ENCODE measurements around the gene LTN1. TPM values are rescaled to one million over a fixed set of nuclear protein-coding genes. Genes with fewer than 3 reads are reported as not detected.

The LTN1 gene, protein sequence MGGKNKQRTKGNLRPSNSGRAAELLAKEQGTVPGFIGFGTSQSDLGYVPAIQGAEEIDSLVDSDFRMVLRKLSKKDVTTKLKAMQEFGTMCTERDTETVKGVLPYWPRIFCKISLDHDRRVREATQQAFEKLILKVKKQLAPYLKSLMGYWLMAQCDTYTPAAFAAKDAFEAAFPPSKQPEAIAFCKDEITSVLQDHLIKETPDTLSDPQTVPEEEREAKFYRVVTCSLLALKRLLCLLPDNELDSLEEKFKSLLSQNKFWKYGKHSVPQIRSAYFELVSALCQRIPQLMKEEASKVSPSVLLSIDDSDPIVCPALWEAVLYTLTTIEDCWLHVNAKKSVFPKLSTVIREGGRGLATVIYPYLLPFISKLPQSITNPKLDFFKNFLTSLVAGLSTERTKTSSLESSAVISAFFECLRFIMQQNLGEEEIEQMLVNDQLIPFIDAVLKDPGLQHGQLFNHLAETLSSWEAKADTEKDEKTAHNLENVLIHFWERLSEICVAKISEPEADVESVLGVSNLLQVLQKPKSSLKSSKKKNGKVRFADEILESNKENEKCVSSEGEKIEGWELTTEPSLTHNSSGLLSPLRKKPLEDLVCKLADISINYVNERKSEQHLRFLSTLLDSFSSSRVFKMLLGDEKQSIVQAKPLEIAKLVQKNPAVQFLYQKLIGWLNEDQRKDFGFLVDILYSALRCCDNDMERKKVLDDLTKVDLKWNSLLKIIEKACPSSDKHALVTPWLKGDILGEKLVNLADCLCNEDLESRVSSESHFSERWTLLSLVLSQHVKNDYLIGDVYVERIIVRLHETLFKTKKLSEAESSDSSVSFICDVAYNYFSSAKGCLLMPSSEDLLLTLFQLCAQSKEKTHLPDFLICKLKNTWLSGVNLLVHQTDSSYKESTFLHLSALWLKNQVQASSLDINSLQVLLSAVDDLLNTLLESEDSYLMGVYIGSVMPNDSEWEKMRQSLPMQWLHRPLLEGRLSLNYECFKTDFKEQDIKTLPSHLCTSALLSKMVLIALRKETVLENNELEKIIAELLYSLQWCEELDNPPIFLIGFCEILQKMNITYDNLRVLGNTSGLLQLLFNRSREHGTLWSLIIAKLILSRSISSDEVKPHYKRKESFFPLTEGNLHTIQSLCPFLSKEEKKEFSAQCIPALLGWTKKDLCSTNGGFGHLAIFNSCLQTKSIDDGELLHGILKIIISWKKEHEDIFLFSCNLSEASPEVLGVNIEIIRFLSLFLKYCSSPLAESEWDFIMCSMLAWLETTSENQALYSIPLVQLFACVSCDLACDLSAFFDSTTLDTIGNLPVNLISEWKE (N-terminal part only)
- total RNA-seq, result 10 to 100 TPM; 25.9 to 28.2 TPM

DNA sequence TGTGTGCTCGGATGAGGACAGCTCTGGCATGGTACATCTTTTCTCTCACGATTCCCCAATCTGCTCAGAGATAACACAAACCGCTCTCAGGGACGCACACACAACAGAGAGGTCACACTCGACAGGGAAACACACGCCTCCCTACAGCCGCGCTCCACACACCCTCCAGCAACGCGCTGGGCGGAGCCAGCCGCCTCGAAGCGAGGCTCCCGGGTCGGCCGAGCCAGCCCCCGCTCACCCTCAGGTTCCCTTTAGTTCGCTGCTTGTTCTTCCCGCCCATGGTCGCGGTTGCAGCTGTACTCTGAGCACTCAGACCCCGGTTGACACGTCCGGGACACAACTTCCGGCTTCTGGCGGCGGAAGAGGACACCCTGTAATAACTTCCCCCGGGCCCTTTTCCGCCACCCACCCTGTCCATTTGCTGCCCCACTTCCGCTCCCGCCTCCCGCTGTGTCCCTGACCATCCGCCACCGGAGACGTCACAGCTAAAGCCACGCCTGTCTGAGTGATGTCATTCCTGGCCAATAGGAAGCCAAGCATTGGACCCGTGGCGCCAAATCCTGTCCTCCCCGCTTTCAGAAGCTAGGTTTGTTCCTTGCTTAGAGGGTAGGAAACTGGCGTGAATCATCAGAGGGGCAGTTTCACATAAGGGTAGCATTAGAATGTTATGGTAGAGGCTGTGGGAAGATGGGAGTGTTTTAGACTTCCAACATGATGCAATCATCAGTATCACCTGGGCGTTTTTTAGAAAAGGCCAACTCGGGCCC is at the start of gene LTN1:
LTN1 (minus strand) TSS at position 352 of the 767 bp plus-strand sequence; CDS start at position 280, 72 bp downstream.
- Mint-ChIP-seq H3K4me1 (ENCODE audit: low read depth) (peaks cover 52% of the 10 kb centered on the region), H3K36me3 (ENCODE audit: insufficient read depth in 2 of 2) (peaks cover 9 to 13% of the 10 kb centered on the region in 2 donors), H3K9me3 (no peaks in the 10 kb centered on the region), H3K4me3 (peak within 1 kb of the TSS; percentile 94 to 99), H3K27me3 (ENCODE audit: low read depth) (no peaks in the 10 kb centered on the region), H3K27ac (peak within 1 kb of the TSS; percentile 99)
- DNase-seq (peak; percentile 98 to 99), ATAC-seq (replicated peaks in 1 of 2) (peak; percentile 92 to 95)

DNA sequence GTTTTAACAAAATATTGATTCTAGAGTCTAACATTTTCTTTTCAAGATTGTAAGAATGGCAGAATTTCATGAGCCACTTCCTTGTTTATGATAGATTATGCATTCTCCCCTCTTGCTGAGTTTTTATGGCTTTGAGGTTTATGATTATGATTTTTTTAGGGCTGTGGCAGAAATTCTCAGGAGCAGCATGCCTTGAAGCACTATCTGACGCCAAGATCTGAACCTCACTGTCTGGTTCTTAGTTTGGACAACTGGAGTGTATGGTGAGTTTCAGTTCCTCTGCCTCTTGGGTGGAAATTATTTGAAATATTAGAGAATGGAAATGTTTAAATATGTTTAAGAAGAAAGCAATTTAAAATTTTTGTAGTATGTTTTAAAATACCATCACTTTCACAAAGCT is 42.0 kb upstream of the LTN1 start:
- ATAC-seq (replicated peaks in 1 of 2), result no peak
- H3K27ac Mint-ChIP-seq, result peak overlapping the region; percentile 79
- peaks cover 18% of the 10 kb centered on the region for H3K4me1 Mint-ChIP-seq (ENCODE audit: low read depth)
- no peak overlapping the region for H3K4me3 Mint-ChIP-seq
- DNase-seq, result no peak
- no peaks in the 10 kb centered on the region for H3K27me3 Mint-ChIP-seq (ENCODE audit: low read depth)
- no peaks in the 10 kb centered on the region for H3K9me3 Mint-ChIP-seq
- H3K36me3 Mint-ChIP-seq (ENCODE audit: insufficient read depth in 2 of 2), result peaks cover 10 to 26% of the 10 kb centered on the region in 2 donors

DNA sequence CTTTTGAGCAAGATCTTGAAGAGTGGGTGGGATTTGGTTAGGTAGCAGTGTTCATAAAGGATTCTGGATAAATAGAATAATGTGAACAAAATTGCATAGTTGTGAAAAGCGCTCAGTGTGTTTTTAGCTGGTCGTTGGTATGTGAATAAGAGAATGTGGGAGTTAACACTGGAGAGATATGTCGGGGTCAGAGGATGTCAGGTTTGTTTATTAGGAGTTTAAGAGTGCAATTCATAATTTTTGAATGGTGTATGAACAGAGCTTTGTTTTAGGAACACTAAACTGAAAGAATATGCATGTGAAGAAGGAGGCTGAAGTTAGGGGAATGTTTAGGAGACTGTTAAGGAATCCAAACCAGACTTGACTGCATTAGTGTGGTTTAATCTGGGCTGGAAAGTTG is 41.2 kb upstream of the LTN1 start:
- Mint-ChIP-seq H3K9me3 (no peaks in the 10 kb centered on the region), H3K27me3 (ENCODE audit: low read depth) (no peaks in the 10 kb centered on the region), H3K36me3 (ENCODE audit: insufficient read depth in 2 of 2) (peaks cover 10 to 28% of the 10 kb centered on the region in 2 donors), H3K27ac (peak overlapping the region; percentile 11), H3K4me3 (no peak overlapping the region), H3K4me1 (ENCODE audit: low read depth) (peaks cover 26% of the 10 kb centered on the region)
- ATAC-seq (replicated peaks in 1 of 2), result no peak
- DNase-seq, result no peak

DNA sequence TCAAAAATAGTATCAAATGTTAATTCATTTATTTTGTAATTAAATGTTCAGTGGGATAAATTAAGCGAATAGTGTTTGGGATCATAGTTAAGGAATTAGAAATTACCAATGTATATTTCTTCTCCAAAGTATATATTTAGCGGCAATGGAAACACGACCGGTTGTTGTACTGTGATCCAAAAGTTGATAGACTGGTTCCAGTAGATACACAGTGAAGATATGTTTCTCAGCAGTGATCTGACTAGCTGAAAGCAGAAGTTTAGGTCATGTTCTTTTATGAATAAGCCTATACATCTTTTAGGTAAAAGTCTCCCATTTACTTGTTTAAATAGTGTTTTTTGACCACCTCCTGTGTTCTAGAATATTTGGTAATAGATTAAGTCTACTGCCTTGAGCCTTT is 40.6 kb upstream of the LTN1 start:
- Mint-ChIP-seq H3K27me3 (ENCODE audit: low read depth) (no peaks in the 10 kb centered on the region), H3K36me3 (ENCODE audit: insufficient read depth in 2 of 2) (peaks cover 10 to 30% of the 10 kb centered on the region in 2 donors), H3K4me1 (ENCODE audit: low read depth) (peaks cover 27% of the 10 kb centered on the region), H3K4me3 (no peak overlapping the region), H3K27ac (peak overlapping the region; percentile 11), H3K9me3 (no peaks in the 10 kb centered on the region)
- no peak for ATAC-seq (replicated peaks in 1 of 2)
- no peak for DNase-seq

DNA sequence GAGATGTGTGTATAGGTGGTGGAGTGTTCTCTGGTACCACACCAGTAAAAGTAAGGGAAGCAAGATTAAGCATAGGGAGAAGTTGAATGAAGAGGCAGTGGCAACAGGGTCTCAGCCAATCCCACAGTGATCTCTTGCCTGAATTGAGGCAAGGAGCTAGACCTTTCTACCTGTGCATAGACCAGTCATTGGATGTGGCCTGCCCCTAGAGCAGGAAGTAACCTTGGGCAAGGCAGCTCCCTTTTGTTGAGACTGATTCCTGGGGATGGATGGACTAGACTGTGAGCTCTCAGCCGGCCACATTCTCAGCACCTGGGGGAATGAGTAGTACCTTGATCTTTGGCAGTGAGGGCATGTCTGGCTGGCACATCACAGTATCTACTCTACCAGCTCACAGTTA is 38.2 kb upstream of the LTN1 start:
- peak overlapping the region; percentile 12 for H3K27ac Mint-ChIP-seq
- DNase-seq (no peak), ATAC-seq (replicated peaks in 1 of 2) (peak in 1 of 2 donors; percentile 4)
- H3K9me3 Mint-ChIP-seq, result no peaks in the 10 kb centered on the region
- peaks cover 6 to 23% of the 10 kb centered on the region in 2 donors for H3K36me3 Mint-ChIP-seq (ENCODE audit: insufficient read depth in 2 of 2)
- no peak overlapping the region for H3K4me3 Mint-ChIP-seq
- no peaks in the 10 kb centered on the region for H3K27me3 Mint-ChIP-seq (ENCODE audit: low read depth)
- peaks cover 28% of the 10 kb centered on the region for H3K4me1 Mint-ChIP-seq (ENCODE audit: low read depth)

DNA sequence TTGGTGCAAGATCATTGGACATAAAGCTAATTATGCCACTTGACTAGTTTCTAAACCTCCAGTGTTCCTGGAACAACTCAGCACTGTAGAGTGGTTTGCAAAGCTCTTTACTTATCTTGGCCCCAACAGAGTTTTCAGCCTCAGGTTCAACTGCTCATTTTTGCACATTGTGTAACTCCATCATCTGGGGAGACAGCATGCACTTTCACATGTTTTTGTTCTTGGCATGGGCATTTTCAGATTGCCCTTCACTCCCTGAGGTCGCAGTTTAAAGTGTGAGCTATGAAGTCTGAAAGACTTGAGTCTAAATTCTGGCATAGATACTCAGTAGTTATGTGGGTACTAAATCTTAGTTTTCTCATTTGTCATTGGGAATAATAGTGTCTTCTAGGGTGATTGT is 36.8 kb upstream of the LTN1 start:
- Mint-ChIP-seq H3K4me3 (no peak overlapping the region), H3K4me1 (ENCODE audit: low read depth) (peaks cover 40% of the 10 kb centered on the region), H3K27me3 (ENCODE audit: low read depth) (no peaks in the 10 kb centered on the region), H3K27ac (peak overlapping the region; percentile 14), H3K9me3 (no peaks in the 10 kb centered on the region), H3K36me3 (ENCODE audit: insufficient read depth in 2 of 2) (peaks cover 6 to 23% of the 10 kb centered on the region in 2 donors)
- no peak for ATAC-seq (replicated peaks in 1 of 2)
- DNase-seq, result no peak

DNA sequence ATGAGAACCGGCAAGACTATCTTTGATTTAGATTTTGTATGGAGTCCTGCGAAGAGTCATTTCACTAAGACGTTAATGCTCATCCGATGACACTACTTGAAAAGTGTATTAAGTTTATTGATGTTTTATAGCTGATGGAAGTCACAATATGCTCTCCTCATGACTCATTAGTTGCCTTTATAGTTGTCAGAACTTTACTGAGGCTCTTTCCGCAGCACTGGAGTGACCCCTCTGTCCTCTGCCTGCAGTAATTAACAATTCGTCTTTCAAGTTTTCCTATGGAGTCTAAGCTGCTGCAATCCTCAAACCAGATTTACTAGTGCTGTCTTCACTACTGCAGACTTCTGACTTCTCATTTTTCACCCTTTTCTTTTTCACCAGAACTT is 32.6 kb upstream of the LTN1 start:
- peaks cover 67% of the 10 kb centered on the region for H3K4me1 Mint-ChIP-seq (ENCODE audit: low read depth)
- peak overlapping the region; percentile 97 for H3K27ac Mint-ChIP-seq
- DNase-seq (no peak), ATAC-seq (replicated peaks in 1 of 2) (peak in 1 of 2 donors; percentile 37)
- H3K27me3 Mint-ChIP-seq (ENCODE audit: low read depth), result no peaks in the 10 kb centered on the region
- no peaks in the 10 kb centered on the region for H3K9me3 Mint-ChIP-seq
- peak overlapping the region; percentile 91 to 100 for H3K4me3 Mint-ChIP-seq
- H3K36me3 Mint-ChIP-seq (ENCODE audit: insufficient read depth in 2 of 2), result peaks cover 0 to 15% of the 10 kb centered on the region in 2 donors

DNA sequence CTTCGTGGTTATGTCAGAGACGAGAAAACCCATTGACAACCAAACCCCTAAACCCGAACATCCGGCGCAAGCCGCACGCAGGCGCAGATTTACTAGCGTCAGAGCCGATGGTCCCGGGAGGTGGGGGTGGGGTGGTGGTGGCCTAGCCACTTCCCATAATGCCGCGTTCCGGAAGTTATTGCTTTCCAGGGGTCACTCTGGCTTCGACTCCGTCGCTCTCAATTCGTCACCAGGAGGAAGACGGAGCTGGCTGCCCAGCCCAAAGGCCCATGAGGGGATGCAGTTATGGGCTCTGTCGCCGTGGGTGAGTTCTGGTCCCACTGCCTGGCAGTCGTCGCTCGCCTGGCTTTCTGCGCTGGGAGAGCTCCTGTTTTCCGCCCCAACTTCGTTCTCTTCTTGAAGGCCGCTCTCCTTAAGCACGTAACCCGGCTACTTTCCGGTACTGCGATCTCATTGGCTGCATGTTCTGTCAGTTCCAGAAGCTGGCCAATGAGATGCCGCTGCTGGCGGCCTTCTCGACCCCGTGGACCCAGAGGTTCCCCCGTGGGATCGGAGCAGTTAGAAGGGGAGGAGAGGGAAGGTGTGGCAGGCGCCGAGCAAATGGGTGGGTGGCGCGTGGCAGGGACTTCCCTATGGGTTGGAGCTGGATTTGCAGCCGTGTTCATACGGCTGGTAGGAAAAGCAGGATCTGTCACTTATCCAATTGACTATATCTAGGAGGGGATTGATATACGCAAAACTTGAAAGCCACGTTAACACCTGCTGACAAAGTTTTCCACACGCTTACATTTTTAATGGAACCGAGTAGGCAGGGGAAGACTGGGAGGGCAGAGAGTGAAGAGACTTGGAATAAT is 32.0 kb upstream of the LTN1 start, which contains the start of gene USP16:
USP16 (plus strand) TSS at position 195 of the 854 bp plus-strand sequence. CDS start 3,246 bp downstream, outside the sequence.
- peaks cover 68% of the 10 kb centered on the region for H3K4me1 Mint-ChIP-seq (ENCODE audit: low read depth)
- peak; percentile 92 to 93 for DNase-seq
- peak within 1 kb of the TSS; percentile 91 to 100 for H3K4me3 Mint-ChIP-seq
- H3K27ac Mint-ChIP-seq, result peak within 1 kb of the TSS; percentile 97
- ATAC-seq (replicated peaks in 1 of 2), result peak; percentile 93 to 95
- peaks cover 0 to 12% of the 10 kb centered on the region in 2 donors for H3K36me3 Mint-ChIP-seq (ENCODE audit: insufficient read depth in 2 of 2)
- no peaks in the 10 kb centered on the region for H3K9me3 Mint-ChIP-seq
- no peaks in the 10 kb centered on the region for H3K27me3 Mint-ChIP-seq (ENCODE audit: low read depth)

DNA sequence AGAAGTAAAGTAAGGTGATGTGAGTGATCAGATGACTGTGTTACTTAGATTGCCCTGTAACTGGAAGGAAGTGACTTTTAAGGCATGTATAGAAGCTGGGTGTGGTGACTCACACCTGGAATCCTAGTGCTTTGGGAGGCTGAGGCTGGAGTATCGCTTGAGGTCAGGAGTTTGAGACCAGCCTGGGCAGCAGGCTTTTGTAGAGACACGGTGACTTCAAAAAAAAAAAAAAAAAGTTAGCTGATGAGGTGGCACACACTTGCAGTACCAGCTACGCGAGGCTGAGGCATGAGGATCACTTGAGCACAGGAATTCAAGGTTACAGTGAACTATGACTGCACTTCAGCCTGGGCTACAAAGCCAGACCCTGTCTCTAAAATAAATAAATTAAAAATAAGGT is 29.5 kb upstream of the LTN1 start:
- Mint-ChIP-seq H3K27ac (peak overlapping the region; percentile 76), H3K4me3 (peak overlapping the region; percentile 46 to 50), H3K27me3 (ENCODE audit: low read depth) (no peaks in the 10 kb centered on the region), H3K9me3 (no peaks in the 10 kb centered on the region), H3K36me3 (ENCODE audit: insufficient read depth in 2 of 2) (peaks cover 5% of the 10 kb centered on the region in 2 donors), H3K4me1 (ENCODE audit: low read depth) (peaks cover 68% of the 10 kb centered on the region)
- ATAC-seq (replicated peaks in 1 of 2), result no peak
- peak in 1 of 2 donors; percentile 12 for DNase-seq

DNA sequence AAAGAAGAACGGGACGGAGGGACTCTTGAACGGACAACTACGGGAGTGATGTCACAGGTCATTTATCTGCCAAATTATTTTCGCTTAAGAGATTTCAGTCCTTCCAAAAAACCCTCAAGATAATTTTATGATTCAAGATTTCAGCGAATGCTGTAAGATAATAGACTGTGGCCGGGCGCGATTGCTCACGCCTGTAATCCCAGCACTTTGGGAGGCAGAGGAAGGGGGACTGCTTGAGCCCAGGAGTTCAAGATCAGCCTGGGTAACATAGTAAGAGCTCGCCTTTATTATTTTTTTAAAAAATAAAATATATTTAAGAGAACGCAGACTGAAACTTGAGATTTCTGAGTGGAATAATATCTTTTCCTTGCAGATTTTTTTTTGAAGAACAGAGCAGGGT is 25.9 kb upstream of the LTN1 start:
- no peak for DNase-seq
- H3K27me3 Mint-ChIP-seq (ENCODE audit: low read depth), result no peaks in the 10 kb centered on the region
- no peaks in the 10 kb centered on the region for H3K9me3 Mint-ChIP-seq
- H3K36me3 Mint-ChIP-seq (ENCODE audit: insufficient read depth in 2 of 2), result peaks cover 0 to 5% of the 10 kb centered on the region in 2 donors
- ATAC-seq (replicated peaks in 1 of 2), result peak; percentile 6 to 18
- peaks cover 38% of the 10 kb centered on the region for H3K4me1 Mint-ChIP-seq (ENCODE audit: low read depth)
- H3K4me3 Mint-ChIP-seq, result peak overlapping the region; percentile 91 to 94
- H3K27ac Mint-ChIP-seq, result peak overlapping the region; percentile 97

DNA sequence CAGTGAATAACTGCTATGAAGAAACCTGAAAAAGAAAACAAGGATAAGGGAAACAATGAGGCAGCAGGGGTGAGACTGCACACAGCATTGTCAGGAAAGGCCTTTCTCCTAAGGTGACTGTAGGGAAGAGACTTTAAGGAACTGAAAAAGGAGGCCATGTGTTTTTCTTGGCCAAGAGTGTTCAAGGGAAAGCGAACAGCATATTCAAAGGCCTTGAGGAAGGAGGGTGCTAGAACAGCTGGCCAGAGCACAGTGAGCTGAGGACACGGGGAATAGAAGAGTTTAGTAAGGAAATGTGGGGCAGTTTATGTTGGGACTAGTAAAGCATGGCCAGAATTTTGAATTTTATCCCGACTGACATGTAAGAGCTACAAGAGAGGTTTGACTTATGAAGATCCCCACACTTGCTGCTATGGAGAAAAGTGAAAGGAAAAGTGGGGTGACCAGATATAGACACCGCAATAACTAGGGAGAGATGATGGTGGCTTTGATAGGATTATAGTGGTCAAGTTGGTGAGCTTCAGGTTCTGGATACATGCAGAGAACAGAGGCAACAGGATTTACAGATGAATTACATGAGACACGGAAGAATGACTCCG is 25.1 kb upstream of the LTN1 start:
- DNase-seq (no peak), ATAC-seq (replicated peaks in 1 of 2) (no peak)
- Mint-ChIP-seq H3K36me3 (ENCODE audit: insufficient read depth in 2 of 2) (peaks cover 0 to 5% of the 10 kb centered on the region in 2 donors), H3K4me3 (peak overlapping the region; percentile 91 to 94), H3K9me3 (no peaks in the 10 kb centered on the region), H3K27ac (peak overlapping the region; percentile 92), H3K27me3 (ENCODE audit: low read depth) (no peaks in the 10 kb centered on the region), H3K4me1 (ENCODE audit: low read depth) (peaks cover 33% of the 10 kb centered on the region)
